H1 (cell line): ENCODE data around the gene RHOXF2B. TPM values are rescaled to one million over a fixed set of nuclear protein-coding genes. Genes with fewer than 3 reads are reported as not detected.
"Not testable (repeated sequence)": the region's sequence is repeated elsewhere in the genome, so short reads cannot be mapped to it uniquely, and the experiment has no call there.

ENCODE experiments used
- CTCF ChIA-PET: fragments of 300-600 bp; sonication (Branson Sonifier 250); formaldehyde crosslinking; loops from one replicate; lab custom pipeline; 2021; ENCODE audit not compliant: partially characterized antibody; lab: Charles Lee
- POLR2A ChIA-PET: fragments of 300-600 bp; sonication (Branson Sonifier 250); formaldehyde crosslinking; loops from one replicate; lab custom pipeline; 2021; ENCODE audit warnings: inconsistent platforms; ENCODE audit not compliant: partially characterized antibody; lab: Charles Lee
- DNase-seq, 2 experiments: peaks; one replicate each; pipeline versions ENCODE4 v3.0.0 to v3.0.0-alpha.2; 2010 to 2022; ENCODE audit warnings: low spot score in 2 of 2, low read depth in 1 of 2, mixed read lengths in 1 of 2
- FAIRE-seq: peaks from 2 replicates; lab custom pipeline; 2011; peaks lifted over from hg19 to GRCh38; lab: Jason Lieb, UNC
- H2AFZ ChIP-seq: 2 replicates; pipeline ENCODE4 v1.8.1; 2012; ENCODE audit warnings: low read length, inconsistent platforms
- H2AK5ac ChIP-seq: 2 replicates; pipeline ENCODE4 v1.6.1; 2013; ENCODE audit warnings: low read depth, low read length
- H2BK120ac ChIP-seq: replicated peaks from 2 replicates; pipeline ENCODE3; 2013; ENCODE audit warnings: low read depth, low read length, inconsistent platforms
- H2BK12ac ChIP-seq: 2 replicates; pipeline ENCODE4 v1.6.1; 2013; ENCODE audit warnings: low read depth, low read length
- H2BK15ac ChIP-seq: 2 replicates; pipeline ENCODE4 v1.6.1; 2013; ENCODE audit warnings: low read length
- H2BK20ac ChIP-seq: 2 replicates; pipeline ENCODE4 v1.6.1; 2013; ENCODE audit warnings: low read length
- H2BK5ac ChIP-seq: 2 replicates; pipeline ENCODE4 v1.6.1; 2013; ENCODE audit warnings: low read depth, low read length
- H3K14ac ChIP-seq: 2 replicates; pipeline ENCODE4 v1.6.1; 2013; ENCODE audit warnings: inconsistent platforms; ENCODE audit not compliant: insufficient read length
- H3K18ac ChIP-seq: 2 replicates; pipeline ENCODE4 v1.6.1; 2013; ENCODE audit warnings: low read length; ENCODE audit errors: extremely low read depth
- H3K23ac ChIP-seq: 2 replicates; pipeline ENCODE4 v1.6.1; 2013; ENCODE audit warnings: inconsistent platforms; ENCODE audit not compliant: insufficient read length
- H3K23me2 ChIP-seq: 2 replicates; pipeline ENCODE4 v1.6.1; 2013; ENCODE audit warnings: low read depth, low read length
- H3K27ac ChIP-seq: 2 replicates; pipeline ENCODE4 v1.6.1; 2011; ENCODE audit warnings: low read depth, low read length, inconsistent platforms
- H3K27me3 ChIP-seq, 4 experiments: replicated peaks in 1 of 4; 1 replicate in 1 of 4; 2 replicates in 3 of 4; pipeline versions ENCODE4 v1.6.1 to v1.8.1; 2011 to 2013; ENCODE audit warnings: low read length in 3 of 4, mild to moderate bottlenecking in 3 of 4, inconsistent platforms in 2 of 4, mixed read lengths in 2 of 4, moderate library complexity in 1 of 4; ENCODE audit not compliant: control insufficient read depth in 3 of 4, insufficient read depth in 3 of 4; ENCODE audit errors: extremely low read depth in 1 of 4
- H3K36me3 ChIP-seq, 4 experiments: 2 replicates each; pipeline versions ENCODE4 v1.6.1 to v1.8.1; 2011 to 2013; ENCODE audit warnings: mild to moderate bottlenecking in 4 of 4, low read length in 3 of 4, moderate library complexity in 2 of 4, control low read depth in 1 of 4, inconsistent platforms in 1 of 4; ENCODE audit not compliant: insufficient read depth in 4 of 4, control insufficient read depth in 2 of 4
- H3K4ac ChIP-seq: replicated peaks from 2 replicates; pipeline ENCODE3; 2013; ENCODE audit warnings: low read length, low read depth, mixed read lengths, inconsistent platforms; ENCODE audit not compliant: insufficient read length
- H3K4me1 ChIP-seq, 4 experiments: replicated peaks in 1 of 4; 1 replicate in 1 of 4; 2 replicates in 3 of 4; pipeline versions ENCODE4 v1.6.1 to v1.8.1; 2011 to 2013; ENCODE audit warnings: low read length in 3 of 4, inconsistent platforms in 2 of 4, mixed read lengths in 1 of 4; ENCODE audit not compliant: insufficient read depth in 4 of 4, control insufficient read depth in 3 of 4
- H3K4me2 ChIP-seq, 2 experiments: 2 replicates each; pipeline versions ENCODE4 v1.6.1 to v1.8.1; 2011 to 2013; ENCODE audit warnings: low read depth in 2 of 2, low read length in 2 of 2, control low read depth in 1 of 2, inconsistent platforms in 1 of 2, mild to moderate bottlenecking in 1 of 2; ENCODE audit not compliant: insufficient read depth in 1 of 2
- H3K4me3 ChIP-seq, 4 experiments: fragments of 200-600, 300-600 bp in 1 of 4; sonication (generic), shearing (Covaris generic), sonication (Bioruptor Twin) in 1 of 4; 2 replicates each; pipeline versions ENCODE4 v1.5.1 to v1.8.1; 2011 to 2016; ENCODE audit warnings: low read length in 4 of 4, low read depth in 3 of 4, control low read depth in 2 of 4, inconsistent platforms in 2 of 4, mild to moderate bottlenecking in 2 of 4, mixed read lengths in 1 of 4, moderate library complexity in 1 of 4; ENCODE audit not compliant: insufficient read depth in 2 of 4; ENCODE audit errors: extremely low read depth in 1 of 4
- H3K56ac ChIP-seq: replicated peaks from 2 replicates; pipeline ENCODE3; 2013; ENCODE audit warnings: low read depth, mild to moderate bottlenecking, mixed read lengths, low read length, inconsistent platforms; ENCODE audit not compliant: insufficient read length
- H3K79me1 ChIP-seq: 2 replicates; pipeline ENCODE4 v1.6.1; 2013; ENCODE audit warnings: low read depth, low read length, control low read depth
- H3K79me2 ChIP-seq, 2 experiments: 2 replicates each; pipeline versions ENCODE4 v1.6.1 to v1.8.1; 2012 to 2013; ENCODE audit warnings: low read length in 2 of 2, mild to moderate bottlenecking in 2 of 2, inconsistent platforms in 1 of 2; ENCODE audit not compliant: insufficient read depth in 2 of 2, control insufficient read depth in 1 of 2
- H3K9ac ChIP-seq, 4 experiments: replicated peaks in 1 of 4; 1 replicate in 1 of 4; 2 replicates in 3 of 4; pipeline versions ENCODE4 v1.6.1 to v1.8.1; 2011 to 2013; ENCODE audit warnings: low read depth in 3 of 4, low read length in 3 of 4, control low read depth in 2 of 4, mild to moderate bottlenecking in 2 of 4, moderate library complexity in 2 of 4, inconsistent platforms in 1 of 4; ENCODE audit errors: extremely low read depth in 1 of 4
- H3K9me3 ChIP-seq, 2 experiments: 2 replicates each; pipeline versions ENCODE4 v1.6.1 to v1.8.1; 2012 to 2013; ENCODE audit warnings: mild to moderate bottlenecking in 2 of 2, moderate library complexity in 2 of 2, control low read depth in 1 of 2, inconsistent platforms in 1 of 2, low read depth in 1 of 2, low read length in 1 of 2, mixed read lengths in 1 of 2; ENCODE audit not compliant: insufficient read depth in 2 of 2
- H4K20me1 ChIP-seq, 2 experiments: replicated peaks in 1 of 2; 2 replicates each; pipeline versions ENCODE3 to v1.8.1; 2011 to 2013; ENCODE audit warnings: inconsistent platforms in 2 of 2, low read length in 2 of 2, mild to moderate bottlenecking in 1 of 2; ENCODE audit not compliant: insufficient read depth in 2 of 2, control insufficient read depth in 1 of 2
- H4K5ac ChIP-seq: 2 replicates; pipeline ENCODE4 v1.6.1; 2013; ENCODE audit warnings: low read length, low read depth, mixed read lengths, inconsistent platforms; ENCODE audit not compliant: insufficient read length
- H4K8ac ChIP-seq: 2 replicates; pipeline ENCODE4 v1.8.0; 2013; ENCODE audit warnings: mild to moderate bottlenecking, moderate library complexity, low read length, inconsistent platforms; ENCODE audit not compliant: insufficient read depth; ENCODE audit errors: extremely low read depth
- H4K91ac ChIP-seq: replicated peaks from 2 replicates; pipeline ENCODE3; 2013; ENCODE audit warnings: low read length, mixed read lengths, inconsistent platforms; ENCODE audit not compliant: insufficient read length
- EGR1 ChIP-seq: IDR thresholded peaks from 2 replicates; pipeline ENCODE4 v1.6.1; 2011; ENCODE audit warnings: low read depth, low read length, borderline replicate concordance
- RXRA ChIP-seq: IDR thresholded peaks from 2 replicates; pipeline ENCODE4 v1.6.1; 2011; ENCODE audit warnings: low read depth, mild to moderate bottlenecking, low read length, moderate library complexity; ENCODE audit not compliant: insufficient read depth
- WGBS, 2 experiments: shearing (Covaris generic) in 1 of 2; methylation state at CpG; one replicate each; pipeline versions ENCODE4 v1.1.6 to v1.1.7; 2013 to 2015; ENCODE audit warnings: low lambda C conversion rate in 2 of 2, mixed read lengths in 2 of 2, inconsistent platforms in 1 of 2, low coverage in 1 of 2, missing lambda C conversion rate in 1 of 2; ENCODE audit not compliant: insufficient replicate concordance in 2 of 2, insufficient coverage in 1 of 2, insufficient read length in 1 of 2; ENCODE audit errors: extremely low coverage in 1 of 2, missing lambda C conversion rate in 1 of 2; 5-methylcytosine and 5-hydroxymethylcytosine counted together
- polyA plus RNA-seq, 7 experiments: library from polyadenylated mRNA; depleted of rRNA in 3 of 7; stranded (reverse) in 5 of 7; unstranded in 2 of 7; fragments of >200 nt in 5 of 7; fragments of 200-250 nt in 2 of 7; gene quantifications; 1 replicate in 5 of 7; 2 replicates in 1 of 7; 4 replicates in 1 of 7; pipeline versions ENCODE4 v1.2.1 to v1.2.3, GENCODE V29; 2011 to 2013; ENCODE audit warnings: missing spikeins in 2 of 7, mixed read lengths in 2 of 7
- total RNA-seq: library from RNA; stranded (reverse); fragmentation: NEBNext Ultra II Directional; extraction: Animal tissue kit (Norgen Biotek cat#: 25700); gene quantifications from 2 replicates; pipeline ENCODE4 v1.2.1, GENCODE V29; 2021

Gene RHOXF2B
- total and polyA plus RNA-seq, 2 of the 8 experiments (the other 6 are each of a cell fraction or from before 2014, with no cell fraction given), result not detected

DNA sequence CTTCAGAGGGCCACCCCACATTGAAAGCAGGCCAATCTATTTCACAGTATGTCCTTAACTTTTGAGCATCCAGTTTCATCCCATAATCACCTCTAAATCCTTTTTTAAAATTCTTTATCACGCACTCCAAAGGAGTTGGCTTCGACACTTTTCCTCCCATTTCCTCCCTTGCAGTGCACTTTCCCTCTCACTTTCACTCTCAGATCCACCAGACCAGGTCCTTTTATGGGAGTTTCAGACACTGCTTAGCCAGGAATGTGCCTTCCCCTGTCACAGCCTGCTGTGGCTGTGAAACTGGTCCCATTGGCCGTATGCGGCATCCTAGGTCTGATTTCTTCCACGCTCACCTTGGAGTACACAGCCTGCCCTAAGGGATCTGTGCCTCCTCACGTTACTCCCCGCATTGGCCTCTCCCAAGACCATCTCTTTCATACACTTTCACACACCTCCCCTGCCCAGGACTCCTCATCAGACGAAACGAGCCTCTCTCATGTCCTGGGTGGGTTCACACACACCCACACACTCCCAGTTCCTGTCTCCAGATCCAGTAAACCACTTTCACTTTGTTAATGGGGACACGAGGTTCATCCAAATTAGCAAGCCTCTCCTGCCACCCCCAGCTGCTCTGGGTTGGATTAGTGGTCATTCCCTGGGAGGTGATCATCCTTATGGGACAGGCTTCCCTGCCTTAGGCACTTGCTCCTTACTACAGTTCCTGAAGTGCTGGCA, 10.0 kb upstream of the RHOXF2B start (continued):
- TF ChIP-seq EGR1, result no peak
- no peak for TF ChIP-seq RXRA

DNA sequence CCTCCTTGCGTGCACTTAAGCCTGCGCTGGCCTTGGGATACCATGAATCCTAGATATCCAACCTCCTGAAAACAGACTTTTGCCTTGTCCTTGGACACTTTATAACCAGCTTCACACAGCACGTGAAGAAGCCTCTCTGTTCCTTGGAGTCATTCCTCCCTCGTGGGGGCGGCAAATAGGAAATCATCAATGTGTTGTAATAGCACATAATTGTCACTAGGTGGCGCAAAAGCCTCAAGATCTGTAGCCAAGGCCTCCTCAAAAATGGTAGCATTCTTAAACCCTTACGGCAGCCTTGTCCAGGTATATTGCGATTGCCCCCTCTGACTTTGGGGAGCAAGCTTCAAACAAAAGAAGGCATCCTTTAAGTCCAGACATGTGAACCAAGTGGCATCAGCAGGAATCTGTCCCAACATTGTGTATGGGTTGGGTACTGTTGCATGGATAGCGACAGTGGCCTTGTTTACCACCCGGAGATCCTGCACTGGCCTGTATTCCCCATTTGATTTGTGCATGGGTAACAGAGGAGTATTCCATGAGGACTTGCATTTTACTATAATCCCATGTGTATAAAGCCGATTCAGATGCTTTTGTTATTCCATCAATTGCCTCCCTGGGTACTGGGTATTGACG, 8.2 kb upstream of the RHOXF2B start:
- H2BK20ac ChIP-seq, H4K8ac ChIP-seq, H3K79me2 ChIP-seq, H3K27ac ChIP-seq, H3K9ac ChIP-seq, CTCF ChIA-PET, H3K36me3 ChIP-seq, H2BK15ac ChIP-seq, H3K27me3 ChIP-seq, H3K56ac ChIP-seq, H3K14ac ChIP-seq, H3K23me2 ChIP-seq, H4K91ac ChIP-seq, H2BK12ac ChIP-seq, H3K79me1 ChIP-seq, H3K4me2 ChIP-seq, H3K4ac ChIP-seq, POLR2A ChIA-PET, H3K9me3 ChIP-seq, H3K23ac ChIP-seq, H2BK5ac ChIP-seq, H4K5ac ChIP-seq, H3K18ac ChIP-seq, H2AFZ ChIP-seq, H2BK120ac ChIP-seq, H4K20me1 ChIP-seq, H3K4me3 ChIP-seq, DNase-seq, H2AK5ac ChIP-seq, H3K4me1 ChIP-seq: not testable (repeated sequence)
- WGBS, 2 experiments, result no CpG with 5 or more reads among the region's 12 CpGs
- FAIRE-seq, result peak; percentile 74
